ENCODE measurements around the gene GUSB.

GUSB gene

DNA sequence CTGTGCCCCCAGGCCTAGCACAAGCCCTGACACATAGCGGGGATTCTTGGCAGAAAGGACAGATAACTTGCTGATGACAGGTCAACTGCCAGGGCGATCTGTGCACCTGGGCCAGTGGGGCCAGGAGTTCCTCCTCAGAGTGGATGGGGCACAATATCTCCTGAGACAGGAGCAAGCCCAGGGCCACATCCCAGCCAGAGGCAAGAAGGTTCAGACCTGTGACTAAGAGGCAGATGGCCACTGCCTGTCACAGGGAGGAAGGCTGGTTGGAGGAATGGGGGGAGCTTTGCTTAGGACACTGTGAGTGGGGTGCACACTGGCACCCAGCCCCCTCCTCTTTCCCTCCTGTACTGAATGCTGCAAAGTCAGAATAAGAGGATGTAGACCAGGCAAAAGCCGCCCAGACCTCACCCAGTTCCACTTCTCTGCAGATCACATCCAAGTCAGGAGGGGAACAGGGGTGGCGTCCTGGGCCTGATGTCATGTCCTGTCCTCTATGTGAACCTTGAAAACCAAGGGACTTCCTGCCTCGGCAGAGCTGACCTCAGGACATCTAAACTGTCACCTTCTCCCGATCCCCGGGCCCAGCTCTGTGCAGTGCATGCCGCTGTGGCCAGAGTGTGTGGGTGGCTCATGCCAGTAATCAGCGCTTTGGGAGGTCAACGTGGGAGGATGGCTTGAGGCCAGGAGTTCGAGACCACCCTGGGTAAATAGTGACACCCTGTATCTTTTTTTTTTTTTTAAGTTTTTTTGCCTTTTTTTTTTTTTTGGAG is 1.3 kb downstream of the GUSB start:
- H4K20me1 ChIP-seq (ENCODE audit: insufficient read depth), result no peaks in the 10 kb centered on the region
- H3K27ac ChIP-seq, result 0 out of 2 replicates have a peak overlapping the region, but pooled peaks have one; percentile 75
- peaks cover 19% of the 10 kb centered on the region for H3K4me1 ChIP-seq (ENCODE audit: low read depth, poor library complexity, severe bottlenecking)
- H3K4me3 ChIP-seq (IDR thresholded peaks at IDR 0.05; ENCODE audit: insufficient read depth, low read depth, low read length), result no peak overlapping the region
- H3K36me3 ChIP-seq (ENCODE audit: insufficient read depth), result no peaks in the 10 kb centered on the region
- peak overlapping the region; percentile 94; the same call in 1 of the 2 replicates for H3K9ac ChIP-seq
- TF ChIP-seq, protein P1, sequence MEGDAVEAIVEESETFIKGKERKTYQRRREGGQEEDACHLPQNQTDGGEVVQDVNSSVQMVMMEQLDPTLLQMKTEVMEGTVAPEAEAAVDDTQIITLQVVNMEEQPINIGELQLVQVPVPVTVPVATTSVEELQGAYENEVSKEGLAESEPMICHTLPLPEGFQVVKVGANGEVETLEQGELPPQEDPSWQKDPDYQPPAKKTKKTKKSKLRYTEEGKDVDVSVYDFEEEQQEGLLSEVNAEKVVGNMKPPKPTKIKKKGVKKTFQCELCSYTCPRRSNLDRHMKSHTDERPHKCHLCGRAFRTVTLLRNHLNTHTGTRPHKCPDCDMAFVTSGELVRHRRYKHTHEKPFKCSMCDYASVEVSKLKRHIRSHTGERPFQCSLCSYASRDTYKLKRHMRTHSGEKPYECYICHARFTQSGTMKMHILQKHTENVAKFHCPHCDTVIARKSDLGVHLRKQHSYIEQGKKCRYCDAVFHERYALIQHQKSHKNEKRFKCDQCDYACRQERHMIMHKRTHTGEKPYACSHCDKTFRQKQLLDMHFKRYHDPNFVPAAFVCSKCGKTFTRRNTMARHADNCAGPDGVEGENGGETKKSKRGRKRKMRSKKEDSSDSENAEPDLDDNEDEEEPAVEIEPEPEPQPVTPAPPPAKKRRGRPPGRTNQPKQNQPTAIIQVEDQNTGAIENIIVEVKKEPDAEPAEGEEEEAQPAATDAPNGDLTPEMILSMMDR (conservative IDR thresholded peaks at IDR 0.05; ENCODE audit: low read depth, low read length), result no peak
- H3K79me2 ChIP-seq (ENCODE audit: insufficient read depth, low read depth), result peaks cover 23% of the 10 kb centered on the region
- H3K27me3 ChIP-seq (ENCODE audit: insufficient read depth, low read depth), result no peaks in the 10 kb centered on the region
- peak overlapping the region; percentile 97 for H3K4me2 ChIP-seq
- no peak overlapping the region for H2AFZ ChIP-seq (ENCODE audit: low read depth)

DNA sequence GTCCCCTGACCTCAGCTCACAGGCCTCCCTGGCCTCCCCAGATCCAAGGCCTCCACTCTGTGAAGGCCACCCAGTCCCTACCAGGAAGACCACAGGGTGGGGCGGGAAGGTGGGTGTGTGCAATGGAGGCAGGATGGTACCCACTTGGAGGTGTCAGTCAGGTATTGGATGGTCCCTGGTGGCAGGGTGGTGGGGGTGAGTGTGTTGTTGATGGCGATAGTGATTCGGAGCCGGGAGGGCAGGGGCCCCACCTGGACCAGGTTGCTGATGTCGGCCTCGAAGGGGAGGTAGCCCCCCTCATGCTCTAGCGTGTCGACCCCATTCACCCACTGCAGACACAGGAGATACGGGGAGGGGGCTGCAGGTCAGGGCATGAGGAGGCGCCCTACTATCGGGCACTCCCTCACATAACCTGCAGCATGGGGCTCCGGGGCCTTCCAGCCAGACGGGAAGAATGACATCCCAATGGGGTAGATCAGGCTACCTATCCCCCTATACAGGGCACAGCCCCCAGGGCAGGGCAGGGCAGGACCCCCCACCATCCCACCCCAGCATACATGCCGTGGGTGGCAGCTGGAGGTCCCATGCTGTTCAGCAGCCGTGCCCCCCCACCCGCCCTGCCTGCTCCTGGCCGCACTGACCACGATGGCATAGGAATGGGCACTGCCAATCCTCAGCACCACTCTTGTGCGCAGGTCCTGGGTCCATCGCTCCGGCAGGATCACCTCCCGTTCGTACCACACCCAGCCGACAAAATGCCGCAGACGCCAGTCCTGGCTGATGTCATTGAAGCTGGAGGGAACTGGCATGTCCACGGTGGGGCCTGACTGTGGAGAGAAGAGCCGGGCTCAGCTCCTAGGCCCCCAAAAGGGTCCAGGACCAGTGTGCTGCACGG is 2.2 kb downstream of the GUSB start:
- Histone ChIP-seq H3K36me3 (ENCODE audit: insufficient read depth) (no peaks in the 10 kb centered on the region), H3K9ac (no peak overlapping the region), H3K4me2 (no peak overlapping the region), H3K27me3 (ENCODE audit: insufficient read depth, low read depth) (no peaks in the 10 kb centered on the region), H3K79me2 (ENCODE audit: insufficient read depth, low read depth) (peaks cover 23% of the 10 kb centered on the region), H3K27ac (no peak overlapping the region), H4K20me1 (ENCODE audit: insufficient read depth) (no peaks in the 10 kb centered on the region), H2AFZ (ENCODE audit: low read depth) (no peak overlapping the region), H3K4me1 (ENCODE audit: low read depth, poor library complexity, severe bottlenecking) (peaks cover 19% of the 10 kb centered on the region), H3K4me3 (IDR thresholded peaks at IDR 0.05; ENCODE audit: insufficient read depth, low read depth, low read length) (no peak overlapping the region)
- TF ChIP-seq, protein P1 (conservative IDR thresholded peaks at IDR 0.05; ENCODE audit: low read depth, low read length), result no peak

DNA sequence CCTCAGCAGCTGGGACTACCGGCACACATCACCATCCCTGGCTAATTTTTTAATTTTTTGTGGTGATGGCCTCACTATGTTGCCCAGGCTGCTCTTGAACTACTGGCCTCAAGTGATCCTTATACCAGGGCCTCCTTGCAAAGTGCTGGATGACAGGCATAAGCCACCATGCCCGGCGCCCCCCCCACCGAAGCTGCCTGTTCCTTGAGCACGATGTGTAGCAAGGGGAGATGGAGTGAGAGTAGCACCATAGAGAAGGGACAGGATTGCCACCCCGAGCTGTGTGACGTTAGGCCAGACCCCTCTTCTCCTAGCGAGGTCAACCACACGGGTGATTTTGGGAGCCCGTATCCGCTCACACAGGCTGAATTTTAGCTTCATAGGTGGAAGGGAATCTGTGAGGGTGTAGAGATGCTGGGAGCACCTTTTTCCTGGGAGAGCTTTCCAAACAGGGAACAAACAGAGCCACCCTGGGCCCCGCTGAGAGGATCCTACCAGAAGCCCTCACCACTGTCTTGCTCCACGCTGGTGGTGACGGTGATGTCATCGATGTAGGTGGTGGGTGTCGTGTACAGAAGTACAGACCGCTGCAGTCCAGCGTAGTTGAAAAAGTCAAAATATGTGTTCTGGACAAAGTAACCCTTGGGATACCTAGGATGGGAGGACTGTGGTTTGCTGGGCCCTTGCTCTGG is 3.0 kb downstream of the GUSB start:
- Histone ChIP-seq H3K79me2 (ENCODE audit: insufficient read depth, low read depth) (peaks cover 23% of the 10 kb centered on the region), H2AFZ (ENCODE audit: low read depth) (no peak overlapping the region), H3K4me3 (IDR thresholded peaks at IDR 0.05; ENCODE audit: insufficient read depth, low read depth, low read length) (no peak overlapping the region), H3K4me1 (ENCODE audit: low read depth, poor library complexity, severe bottlenecking) (peaks cover 16% of the 10 kb centered on the region), H3K27me3 (ENCODE audit: insufficient read depth, low read depth) (no peaks in the 10 kb centered on the region), H3K36me3 (ENCODE audit: insufficient read depth) (no peaks in the 10 kb centered on the region), H4K20me1 (ENCODE audit: insufficient read depth) (no peaks in the 10 kb centered on the region), H3K4me2 (no peak overlapping the region), H3K9ac (no peak overlapping the region), H3K27ac (no peak overlapping the region)
- TF ChIP-seq, protein P1 (conservative IDR thresholded peaks at IDR 0.05; ENCODE audit: low read depth, low read length), result no peak

DNA sequence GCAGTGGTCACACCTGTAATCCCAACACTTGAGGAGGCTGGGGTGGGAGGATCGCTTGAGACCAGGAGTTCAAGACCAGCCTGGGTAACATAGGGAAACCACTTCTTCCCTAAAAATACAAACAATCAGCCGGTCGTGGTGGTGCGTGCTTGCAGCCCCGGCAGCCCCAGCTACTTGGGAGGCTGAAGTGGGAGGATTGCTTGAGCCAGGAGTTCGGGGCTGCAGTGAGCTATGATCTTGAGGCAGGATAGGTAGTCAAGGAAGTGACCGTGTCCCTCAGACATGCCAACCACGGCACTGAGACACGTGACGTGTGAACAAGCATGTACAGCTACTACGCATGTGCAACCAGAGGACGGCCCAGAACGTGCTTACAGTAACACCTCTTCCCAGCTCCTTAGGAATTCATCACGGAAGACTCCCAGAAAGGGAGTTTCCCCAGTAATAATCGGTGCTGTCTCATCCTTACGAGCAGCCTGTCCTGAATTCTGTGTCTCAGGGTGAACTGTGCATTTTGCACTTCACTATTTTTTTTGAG is 5.3 kb downstream of the GUSB start:
- Histone ChIP-seq H3K79me2 (ENCODE audit: insufficient read depth, low read depth) (peaks cover 20% of the 10 kb centered on the region), H3K4me3 (IDR thresholded peaks at IDR 0.05; ENCODE audit: insufficient read depth, low read depth, low read length) (no peak overlapping the region), H4K20me1 (ENCODE audit: insufficient read depth) (no peaks in the 10 kb centered on the region), H3K4me2 (no peak overlapping the region), H3K27me3 (ENCODE audit: insufficient read depth, low read depth) (no peaks in the 10 kb centered on the region), H3K4me1 (ENCODE audit: low read depth, poor library complexity, severe bottlenecking) (peaks cover 8% of the 10 kb centered on the region), H2AFZ (ENCODE audit: low read depth) (no peak overlapping the region), H3K9ac (no peak overlapping the region), H3K27ac (no peak overlapping the region), H3K36me3 (ENCODE audit: insufficient read depth) (peaks cover 4% of the 10 kb centered on the region; the same call in 1 of the 2 replicates)
- TF ChIP-seq, protein P1 (conservative IDR thresholded peaks at IDR 0.05; ENCODE audit: low read depth, low read length), result no peak

Data from KMS-11 (cell line).